Measurements from ENCODE around the gene HELLS.

GRCh38 chr10:94571081-94571480 lies 25.5 kb downstream of the HELLS start:
- TF ChIP-seq CTCF (IDR thresholded peaks at IDR 0.05) (no peak), POLR2A (IDR thresholded peaks at IDR 0.05) (no peak)
